ENCODE data around the gene MLLT10. TPM values are rescaled to one million over a fixed set of nuclear protein-coding genes. Genes with fewer than 3 reads are reported as not detected.

MLLT10 gene
- total RNA-seq, 6 experiments from 2014 or later, result 15.8 to 49.4 (median 20.1) TPM

DNA sequence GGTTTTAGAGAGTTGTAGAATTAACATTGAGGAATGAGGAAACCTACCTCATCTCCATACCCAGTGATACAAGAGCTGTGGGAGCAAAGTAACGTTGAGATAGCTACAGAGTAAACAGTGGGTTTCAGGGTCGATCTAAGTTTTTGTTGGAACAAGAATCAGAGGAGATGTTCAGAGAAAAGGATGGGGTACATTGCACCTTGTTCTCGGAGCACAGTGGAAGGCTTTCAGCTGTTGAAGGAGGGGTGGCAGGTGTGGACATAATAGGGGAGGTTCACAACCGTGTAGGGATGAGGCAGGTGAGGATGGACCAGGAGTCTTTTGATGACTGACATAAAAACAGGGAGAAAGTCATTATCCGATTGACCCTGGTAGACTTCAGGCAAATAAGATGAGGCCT lies 121.7 kb downstream of the MLLT10 start:
- no peaks in the 10 kb centered on the region for H3K4me1 ChIP-seq
- WGBS (ENCODE audit: insufficient coverage, low coverage, low lambda C conversion rate, missing lambda C conversion rate), result 74% methylated on average over 5 of the region's 5 CpGs

DNA sequence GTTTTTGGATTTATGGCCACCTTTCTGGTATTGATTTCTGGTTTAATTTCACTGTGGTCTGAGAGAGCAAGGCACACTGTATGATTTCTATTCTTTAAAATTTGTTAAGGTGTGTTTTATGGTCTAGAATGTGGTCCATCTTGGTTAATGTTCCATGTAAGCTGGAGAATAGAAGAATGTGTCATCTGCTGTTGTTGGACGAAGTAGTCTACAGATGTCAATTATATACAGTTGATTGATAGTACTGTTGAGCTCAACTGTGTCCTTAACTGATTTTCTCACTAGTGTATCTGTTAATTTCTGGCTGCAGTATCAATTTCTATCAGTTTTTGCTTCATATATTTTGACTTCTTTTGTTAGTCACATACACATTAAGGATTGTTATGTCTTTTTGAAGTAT lies 127.1 kb downstream of the MLLT10 start:
- Histone ChIP-seq H3K9me3 (no peaks in the 10 kb centered on the region), H3K27me3 (no peaks in the 10 kb centered on the region), H3K27ac (no peak overlapping the region), H3K36me3 (no peaks in the 10 kb centered on the region), H3K4me1 (no peaks in the 10 kb centered on the region), H3K4me3 (no peak overlapping the region)
- WGBS (ENCODE audit: insufficient coverage, low coverage, low lambda C conversion rate, missing lambda C conversion rate), result 89% methylated on average over 1 of the region's 1 CpG
- intact Hi-C loops (cut with DNase I), result no loop called here
- TF ChIP-seq POLR2A (IDR thresholded peaks at IDR 0.05), result no peak
- TF ChIP-seq, protein P1, sequence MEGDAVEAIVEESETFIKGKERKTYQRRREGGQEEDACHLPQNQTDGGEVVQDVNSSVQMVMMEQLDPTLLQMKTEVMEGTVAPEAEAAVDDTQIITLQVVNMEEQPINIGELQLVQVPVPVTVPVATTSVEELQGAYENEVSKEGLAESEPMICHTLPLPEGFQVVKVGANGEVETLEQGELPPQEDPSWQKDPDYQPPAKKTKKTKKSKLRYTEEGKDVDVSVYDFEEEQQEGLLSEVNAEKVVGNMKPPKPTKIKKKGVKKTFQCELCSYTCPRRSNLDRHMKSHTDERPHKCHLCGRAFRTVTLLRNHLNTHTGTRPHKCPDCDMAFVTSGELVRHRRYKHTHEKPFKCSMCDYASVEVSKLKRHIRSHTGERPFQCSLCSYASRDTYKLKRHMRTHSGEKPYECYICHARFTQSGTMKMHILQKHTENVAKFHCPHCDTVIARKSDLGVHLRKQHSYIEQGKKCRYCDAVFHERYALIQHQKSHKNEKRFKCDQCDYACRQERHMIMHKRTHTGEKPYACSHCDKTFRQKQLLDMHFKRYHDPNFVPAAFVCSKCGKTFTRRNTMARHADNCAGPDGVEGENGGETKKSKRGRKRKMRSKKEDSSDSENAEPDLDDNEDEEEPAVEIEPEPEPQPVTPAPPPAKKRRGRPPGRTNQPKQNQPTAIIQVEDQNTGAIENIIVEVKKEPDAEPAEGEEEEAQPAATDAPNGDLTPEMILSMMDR (IDR thresholded peaks at IDR 0.05), result no peak
- no peak for DNase-seq
- no peak for ATAC-seq

More for the DNA sequence above, 121.7 kb downstream of the MLLT10 start:
- DNase-seq, result no peak
- H3K36me3 ChIP-seq, result no peaks in the 10 kb centered on the region
- H3K4me3 ChIP-seq, result no peak overlapping the region
- no peak for TF ChIP-seq POLR2A (IDR thresholded peaks at IDR 0.05)
- TF ChIP-seq, protein P1 (IDR thresholded peaks at IDR 0.05), result no peak
- ATAC-seq, result no peak
- H3K27ac ChIP-seq, result no peak overlapping the region
- intact Hi-C loops (cut with DNase I), result no loop called here
- H3K9me3 ChIP-seq, result no peaks in the 10 kb centered on the region
- no peaks in the 10 kb centered on the region for H3K27me3 ChIP-seq

DNA sequence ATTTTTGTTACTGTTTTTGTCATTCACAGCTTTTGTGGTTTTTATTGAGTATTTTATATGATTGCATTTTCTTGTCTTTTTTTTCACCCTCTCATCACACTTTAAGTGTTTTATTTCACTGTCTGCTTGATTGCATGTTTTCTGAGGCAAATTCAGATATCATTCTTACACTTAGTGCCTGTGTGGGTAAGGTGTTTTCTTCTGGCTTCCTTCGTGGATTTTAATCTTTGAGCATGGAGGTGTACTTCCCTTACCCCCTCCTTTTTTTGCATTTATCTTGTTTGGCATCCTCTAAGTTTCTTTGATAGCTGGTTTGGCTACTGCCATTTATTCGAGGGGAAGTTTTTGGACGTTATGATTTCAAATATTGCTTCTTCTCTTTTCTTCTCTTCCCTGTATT lies 127.9 kb downstream of the MLLT10 start:
- 45% methylated on average over 3 of the region's 3 CpGs for WGBS (ENCODE audit: insufficient coverage, low coverage, low lambda C conversion rate, missing lambda C conversion rate)
- no peaks in the 10 kb centered on the region for H3K9me3 ChIP-seq
- H3K27ac ChIP-seq, result no peak overlapping the region
- no peaks in the 10 kb centered on the region for H3K36me3 ChIP-seq
- intact Hi-C loops (cut with DNase I), result no loop called here
- peaks cover 0 to 7% (median 3%) of the 10 kb centered on the region in 4 donors for H3K4me1 ChIP-seq
- no peak for DNase-seq
- ATAC-seq, result no peak
- H3K4me3 ChIP-seq, result no peak overlapping the region
- H3K27me3 ChIP-seq, result no peaks in the 10 kb centered on the region
- TF ChIP-seq, protein P1 (IDR thresholded peaks at IDR 0.05), result no peak
- TF ChIP-seq POLR2A (IDR thresholded peaks at IDR 0.05), result no peak

DNA sequence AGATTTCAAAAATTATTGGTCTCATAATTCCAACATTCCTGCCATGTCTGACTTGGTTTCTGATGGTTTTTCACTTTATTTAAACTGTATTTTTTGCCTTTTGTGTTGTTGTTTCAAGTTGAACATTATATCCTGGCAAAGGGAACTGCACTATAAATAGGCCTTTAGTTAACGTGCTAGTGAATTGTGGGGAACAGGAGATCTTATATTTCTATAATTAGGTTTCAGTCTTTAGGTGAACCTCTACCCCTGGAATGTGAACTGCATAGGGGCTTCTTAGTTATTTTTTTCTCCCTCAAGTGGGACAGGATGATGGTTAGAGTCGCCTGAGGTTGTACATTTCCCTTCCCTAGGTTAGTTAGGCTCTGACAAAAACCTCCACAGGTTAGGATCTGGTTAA lies 128.6 kb downstream of the MLLT10 start:
- H3K9me3 ChIP-seq, result no peaks in the 10 kb centered on the region
- intact Hi-C loops (cut with DNase I), result no loop called here
- no peaks in the 10 kb centered on the region for H3K27me3 ChIP-seq
- no peak overlapping the region for H3K4me3 ChIP-seq
- WGBS (ENCODE audit: insufficient coverage, low coverage, low lambda C conversion rate, missing lambda C conversion rate), result 76% methylated on average over 2 of the region's 2 CpGs
- peaks cover 0 to 13% (median 4%) of the 10 kb centered on the region in 4 donors for H3K4me1 ChIP-seq
- no peak for DNase-seq
- TF ChIP-seq, protein P1 (IDR thresholded peaks at IDR 0.05), result no peak
- no peak for TF ChIP-seq POLR2A (IDR thresholded peaks at IDR 0.05)
- no peak for ATAC-seq
- no peaks in the 10 kb centered on the region for H3K36me3 ChIP-seq
- no peak overlapping the region for H3K27ac ChIP-seq

DNA sequence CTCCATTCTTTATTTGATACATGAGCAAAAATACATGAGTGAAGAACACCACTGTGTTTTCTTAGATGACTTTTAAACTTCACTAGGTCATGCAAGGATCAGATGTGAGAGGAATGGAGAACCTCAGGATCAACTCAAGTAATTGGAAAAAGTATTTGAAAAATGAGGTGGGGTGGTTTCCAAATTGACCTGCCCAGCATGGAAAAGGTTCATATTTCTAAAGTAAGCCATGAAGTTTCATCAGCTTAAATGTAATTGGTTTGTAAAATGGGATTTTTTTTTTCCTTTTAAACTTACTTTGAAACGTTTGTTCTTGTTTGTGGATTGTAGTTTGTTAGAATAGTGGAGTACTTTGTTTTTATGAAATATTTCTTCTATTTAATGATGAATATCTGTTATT lies 134.8 kb downstream of the MLLT10 start:
- H3K4me1 ChIP-seq, result peaks cover 0 to 24% (median 4%) of the 10 kb centered on the region in 4 donors
- H3K4me3 ChIP-seq, result no peak overlapping the region
- H3K27me3 ChIP-seq, result no peaks in the 10 kb centered on the region
- no peaks in the 10 kb centered on the region for H3K9me3 ChIP-seq
- H3K27ac ChIP-seq, result no peak overlapping the region
- DNase-seq (no peak), ATAC-seq (no peak)
- intact Hi-C loops (cut with DNase I), result no loop called here
- 36% methylated on average over 1 of the region's 1 CpG for WGBS (ENCODE audit: insufficient coverage, low coverage, low lambda C conversion rate, missing lambda C conversion rate)
- TF ChIP-seq, protein P1 (IDR thresholded peaks at IDR 0.05), result no peak
- TF ChIP-seq POLR2A (IDR thresholded peaks at IDR 0.05), result no peak
- peaks cover 0 to 5% (median 0%) of the 10 kb centered on the region in 4 donors for H3K36me3 ChIP-seq

Measured in right lobe of liver (tissue), 6 donors.